Liver (tissue), 9 donors: ENCODE data around the gene MECR. TPM values are rescaled to one million over a fixed set of nuclear protein-coding genes. Genes with fewer than 3 reads are reported as not detected.

ENCODE experiments used
- DNase-seq: peaks from one replicate; pipeline ENCODE4 v3.0.0-alpha.2; 2017; ENCODE audit warnings: low spot score
- H3K27ac ChIP-seq, 2 donors: one replicate each; pipeline ENCODE4 v1.7.0; 2013; ENCODE audit warnings: inconsistent platforms in 2 of 2, low read length in 2 of 2, control low read depth in 1 of 2, low read depth in 1 of 2, mild to moderate bottlenecking in 1 of 2
- H3K27me3 ChIP-seq, 4 donors: one replicate each; pipeline versions ENCODE4 v1.6.1 to v1.7.0; 2013; ENCODE audit warnings: low read length in 3 of 4, inconsistent platforms in 1 of 4, mild to moderate bottlenecking in 1 of 4, moderate library complexity in 1 of 4; ENCODE audit not compliant: control insufficient read depth in 4 of 4, insufficient read depth in 4 of 4
- H3K36me3 ChIP-seq, 4 donors: one replicate each; pipeline versions ENCODE4 v1.6.1 to v1.7.0; 2013; ENCODE audit warnings: low read length in 3 of 4, mild to moderate bottlenecking in 3 of 4, low read depth in 1 of 4, moderate library complexity in 1 of 4; ENCODE audit not compliant: control insufficient read depth in 4 of 4, insufficient read depth in 3 of 4
- H3K4me1 ChIP-seq, 4 donors: one replicate each; pipeline versions ENCODE4 v1.6.1 to v1.7.0; 2013; ENCODE audit warnings: low read length in 3 of 4, mild to moderate bottlenecking in 3 of 4, moderate library complexity in 1 of 4; ENCODE audit not compliant: control insufficient read depth in 4 of 4, insufficient read depth in 4 of 4
- H3K4me3 ChIP-seq, 3 donors: one replicate each; pipeline versions ENCODE4 v1.6.1 to v1.7.0; 2013; ENCODE audit warnings: low read length in 3 of 3, control low read depth in 1 of 3, low read depth in 1 of 3, mild to moderate bottlenecking in 1 of 3
- H3K9ac ChIP-seq, 2 donors: one replicate each; pipeline ENCODE4 v1.7.0; 2013; ENCODE audit warnings: low read length in 2 of 2, mild to moderate bottlenecking in 2 of 2, moderate library complexity in 2 of 2, control low read depth in 1 of 2, low read depth in 1 of 2
- H3K9me3 ChIP-seq, 4 donors: one replicate each; pipeline versions ENCODE4 v1.6.1 to v1.7.0; 2013; ENCODE audit warnings: low read length in 3 of 4; ENCODE audit not compliant: control insufficient read depth in 4 of 4
- ATF3 ChIP-seq: IDR thresholded peaks from 2 replicates; pipeline ENCODE4 v1.6.1; 2016; ENCODE audit warnings: antibody characterized with exemption
- CTCF ChIP-seq: fragments of 150-350 bp; IDR thresholded peaks from 2 replicates; pipeline ENCODE4 v1.5.1; 2017; ENCODE audit warnings: improper control_type of control experiment, low read depth, low read length; ENCODE audit not compliant: missing input control
- EGR1 ChIP-seq, 2 donors: IDR thresholded peaks; 2 replicates each; pipeline ENCODE4 v1.6.1; 2016 to 2018; ENCODE audit warnings: antibody characterized with exemption in 2 of 2, low read depth in 2 of 2
- FOXA1 ChIP-seq: IDR thresholded peaks from 2 replicates; pipeline ENCODE4 v1.6.1; 2016; ENCODE audit warnings: antibody characterized with exemption
- FOXA2 ChIP-seq: IDR thresholded peaks from 2 replicates; pipeline ENCODE4 v1.6.1; 2016; ENCODE audit warnings: antibody characterized with exemption
- GABPA ChIP-seq, 2 donors: IDR thresholded peaks in 1 of 2; conservative IDR thresholded peaks in 1 of 2; 2 replicates each; pipeline ENCODE4 v1.6.1; 2016; ENCODE audit warnings: antibody characterized with exemption in 2 of 2, mild to moderate bottlenecking in 1 of 2, moderate library complexity in 1 of 2
- HNF4A ChIP-seq, 2 donors: conservative IDR thresholded peaks; 2 replicates each; pipeline ENCODE4 v1.6.1; 2016; ENCODE audit warnings: antibody characterized with exemption in 2 of 2, mild to moderate bottlenecking in 2 of 2
- HNF4G ChIP-seq: IDR thresholded peaks from 2 replicates; pipeline ENCODE4 v1.6.1; 2016; ENCODE audit warnings: antibody characterized with exemption
- JUND ChIP-seq, 2 donors: IDR thresholded peaks; 2 replicates each; pipeline ENCODE4 v1.6.1; 2016; ENCODE audit warnings: antibody characterized with exemption in 2 of 2
- MAX ChIP-seq: IDR thresholded peaks from 2 replicates; pipeline ENCODE4 v1.6.1; 2016; ENCODE audit warnings: antibody characterized with exemption
- NR2F2 ChIP-seq: IDR thresholded peaks from 2 replicates; pipeline ENCODE4 v1.6.1; 2016; ENCODE audit warnings: antibody characterized with exemption
- RAD21 ChIP-seq, 2 donors: IDR thresholded peaks; 2 replicates each; pipeline ENCODE4 v1.6.1; 2016; ENCODE audit warnings: antibody characterized with exemption in 2 of 2, mild to moderate bottlenecking in 2 of 2
- REST ChIP-seq: IDR thresholded peaks from 2 replicates; pipeline ENCODE4 v1.6.1; 2016; ENCODE audit warnings: antibody characterized with exemption, mild to moderate bottlenecking
- RXRA ChIP-seq, 2 donors: IDR thresholded peaks; 2 replicates each; pipeline ENCODE4 v1.6.1; 2017 to 2018; ENCODE audit warnings: antibody characterized with exemption in 2 of 2, mild to moderate bottlenecking in 1 of 2
- SP1 ChIP-seq: IDR thresholded peaks from 2 replicates; pipeline ENCODE4 v1.6.1; 2018; ENCODE audit warnings: antibody characterized with exemption, mild to moderate bottlenecking
- TAF1 ChIP-seq: conservative IDR thresholded peaks from 2 replicates; pipeline ENCODE4 v1.6.1; 2016; ENCODE audit warnings: antibody characterized with exemption, mild to moderate bottlenecking
- YY1 ChIP-seq: IDR thresholded peaks from 2 replicates; pipeline ENCODE4 v1.6.1; 2016; ENCODE audit warnings: antibody characterized with exemption, mild to moderate bottlenecking
- ZBTB33 ChIP-seq: IDR thresholded peaks from 2 replicates; pipeline ENCODE4 v1.6.1; 2016; ENCODE audit warnings: antibody characterized with exemption
- WGBS: extraction: QIAGEN DNeasy Blood & Tissue Kit; methylation state at CpG from one replicate; pipeline ENCODE4 v1.1.7; 2013; 5-methylcytosine and 5-hydroxymethylcytosine counted together
- polyA plus RNA-seq, 2 donors: library from polyadenylated mRNA; stranded (reverse) in 1 of 2; unstranded in 1 of 2; fragments of 200-250 nt in 1 of 2; fragments of >200 nt in 1 of 2; fragmentation: Nextera tagmentation in 1 of 2; extraction: Ambion mirVana in 1 of 2; gene quantifications; one replicate each; pipeline versions ENCODE4 v1.2.1 to v1.2.3, GENCODE V29; 2013 to 2015
- total RNA-seq, 2 donors: library from RNA; depleted of rRNA; stranded (reverse); fragments of >200 nt; gene quantifications; one replicate each; pipeline ENCODE4 v1.2.3, GENCODE V29; 2014
- donor health status: healthy.
- donor health status: healthy.
- donor health status: healthy.
- donor health status: healthy.
- donor health status: healthy.

MECR gene
- total and polyA plus RNA-seq, 4 donors, result 7.5 to 19.9 (median 13.2) TPM

GRCh38 chr1:29181413-29182225, 49.1 kb downstream of the MECR start, which contains the start of gene SRSF4 (continued):
- peak; percentile 83 for TF ChIP-seq REST
- no peak for TF ChIP-seq TAF1
- TF ChIP-seq RXRA (IDR thresholded peaks at IDR 0.05), result peak; percentile 73 to 77
- TF ChIP-seq FOXA1, result peak; percentile 19
- TF ChIP-seq YY1, result peak; percentile 86
- TF ChIP-seq JUND (IDR thresholded peaks at IDR 0.05), result peak in 1 of 2 donors; percentile 74
- peak; percentile 63 to 66 for TF ChIP-seq RAD21 (IDR thresholded peaks at IDR 0.05)
- peak; percentile 81 for TF ChIP-seq HNF4G
- TF ChIP-seq EGR1 (IDR thresholded peaks at IDR 0.05; ENCODE audit: low read depth in 2 of 2), result peak in 1 of 2 donors; percentile 87

GRCh38 chr1:29180497-29181412, 50.0 kb downstream of the MECR start:
- TF ChIP-seq RAD21 (IDR thresholded peaks at IDR 0.05) (no peak), CTCF (no peak), FOXA1 (no peak), HNF4G (no peak), JUND (IDR thresholded peaks at IDR 0.05) (no peak), TAF1 (no peak), HNF4A (conservative IDR thresholded peaks at IDR 0.05) (no peak), REST (no peak), GABPA (IDR thresholded peaks at IDR 0.05 in 1 of 2, conservative IDR thresholded peaks at IDR 0.05 in 1 of 2) (peak in 1 of 2 donors; percentile 27), RXRA (IDR thresholded peaks at IDR 0.05) (peak in 1 of 2 donors; percentile 7), YY1 (no peak), EGR1 (IDR thresholded peaks at IDR 0.05; ENCODE audit: low read depth in 2 of 2) (no peak), ZBTB33 (no peak), ATF3 (no peak), MAX (peak; percentile 20), FOXA2 (no peak), SP1 (no peak), NR2F2 (peak; percentile 74)
- Histone ChIP-seq H3K9me3 (no peaks in the 10 kb centered on the region), H3K27ac (peak overlapping the region; percentile 100), H3K9ac (peak overlapping the region; percentile 99), H3K4me3 (peak overlapping the region; percentile 87 to 99 (median 95)), H3K27me3 (no peaks in the 10 kb centered on the region), H3K36me3 (peaks cover 0 to 2% (median 0%) of the 10 kb centered on the region in 4 donors), H3K4me1 (peaks cover 15 to 49% (median 39%) of the 10 kb centered on the region in 4 donors)
- under 1% methylated on average over 32 of the region's 32 CpGs for WGBS
- no peak for DNase-seq
